Muscle of back (tissue), 11 donors: ENCODE measurements around the gene OIP5. TPM values are rescaled to one million over a fixed set of nuclear protein-coding genes. Genes with fewer than 3 reads are reported as not detected.
"Not testable (repeated sequence)": the region's sequence is repeated elsewhere in the genome, so short reads cannot be mapped to it uniquely, and the experiment has no call there.

ENCODE experiments used
- DNase-seq, 3 donors: peaks; one replicate each; pipeline versions ENCODE4 v3.0.0 to v3.0.0-alpha.2; 2013
- polyA plus RNA-seq, 10 donors: library from polyadenylated mRNA; unstranded; fragments of 120-200 nt; gene quantifications; one replicate each; pipeline ENCODE4 v1.2.1, GENCODE V29; 2013; ENCODE audit not compliant: insufficient read length in 10 of 10

The OIP5 gene
- polyA plus RNA-seq, 10 donors = 3.1 to 6.7 (median 4.0) TPM

DNA sequence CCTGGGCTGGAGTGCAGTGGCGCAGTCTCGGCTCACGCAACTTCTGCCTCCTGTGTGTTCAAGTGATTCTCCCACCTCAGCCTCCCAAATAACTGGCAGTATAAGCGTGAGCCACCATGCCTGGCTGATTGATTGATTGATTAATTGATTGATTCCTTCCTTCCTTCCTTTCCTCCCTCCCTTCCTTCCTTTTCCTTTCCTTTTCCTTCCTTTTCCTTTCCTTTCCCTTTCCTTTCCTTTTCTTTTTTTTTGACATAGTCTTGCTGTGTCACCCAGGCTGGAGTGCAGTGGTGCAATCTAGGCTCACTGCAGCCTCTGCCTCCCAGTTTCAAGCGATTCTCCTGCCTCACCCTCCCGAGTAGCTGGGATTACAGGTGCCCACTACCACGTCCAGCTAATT is 71.5 kb downstream of the OIP5 start:
- DNase-seq = not testable (repeated sequence)

DNA sequence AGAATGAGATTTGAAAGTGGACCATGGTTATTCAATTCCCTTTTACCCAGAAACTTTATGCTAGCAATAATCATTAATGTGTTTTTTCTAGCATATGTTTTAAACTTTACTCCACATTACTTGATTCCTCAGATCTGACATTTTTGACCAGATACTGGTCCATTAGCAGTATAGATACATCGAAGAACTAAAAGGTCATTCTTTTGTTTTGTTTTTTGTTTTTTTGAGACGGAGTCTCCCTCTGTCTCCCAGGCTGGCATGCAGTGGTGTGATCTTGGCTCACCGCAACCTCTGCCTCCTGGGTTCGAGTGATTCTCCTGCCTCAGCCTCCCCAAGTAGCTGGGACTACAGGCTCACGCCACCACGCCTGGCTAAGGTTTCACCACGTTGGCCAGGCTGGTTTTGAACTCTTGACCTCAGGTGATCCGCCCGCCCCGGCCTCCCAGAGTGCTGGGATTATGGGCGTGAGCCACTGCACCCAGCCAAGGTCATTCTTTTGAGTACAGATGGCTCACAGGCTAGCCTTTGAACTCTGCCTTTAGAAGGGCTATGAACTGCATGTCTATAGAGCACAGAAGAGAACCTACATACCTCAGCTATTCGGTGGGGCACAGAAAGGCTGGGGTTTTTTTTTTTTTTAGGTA is 72.7 kb downstream of the OIP5 start:
- DNase-seq = no peak

Other genes starting within 250 kb of the OIP5 start
- gene INO80, start 216.3 kb downstream of the OIP5 start, polyA plus RNA-seq = 10 to 100 TPM; 11.9 to 19.0 (median 14.7) TPM
- gene EXD1, start 101.8 kb downstream of the OIP5 start, polyA plus RNA-seq = not detected
- 10 to 100 TPM; 39.4 to 62.0 (median 50.8) TPM for gene CHP1, start 101.3 kb downstream of the OIP5 start, polyA plus RNA-seq
- 10 to 100 TPM; 26.1 to 65.9 (median 39.5) TPM for gene NUSAP1, start 290 bp upstream of the OIP5 start, polyA plus RNA-seq
- 10 to 100 TPM; 17.0 to 21.2 (median 18.8) TPM for gene NDUFAF1, start 69.9 kb upstream of the OIP5 start, polyA plus RNA-seq
- gene RTF1, start 84.5 kb upstream of the OIP5 start, polyA plus RNA-seq = 10 to 100 TPM; 35.9 to 58.2 (median 44.5) TPM
- gene ITPKA, start 161.3 kb upstream of the OIP5 start, polyA plus RNA-seq = under 1 TPM in 7 of 10 donors, not detected in 3; 0.32 to 0.94 (median 0.53) TPM
- 10 to 100 TPM in 3 of 10 donors, 1 to 10 TPM in 7; 6.4 to 14.2 (median 8.6) TPM for gene LTK, start 181.2 kb upstream of the OIP5 start, polyA plus RNA-seq
- 10 to 100 TPM; 16.6 to 29.4 (median 22.2) TPM for gene RPAP1, start 211.7 kb upstream of the OIP5 start, polyA plus RNA-seq
- gene TYRO3, start 226.6 kb upstream of the OIP5 start, polyA plus RNA-seq = 10 to 100 TPM; 17.2 to 34.4 (median 19.8) TPM